ENCODE measurements around the gene TMEM220. TPM values are rescaled to one million over a fixed set of nuclear protein-coding genes. Genes with fewer than 3 reads are reported as not detected.

The TMEM220 gene
- total and polyA plus RNA-seq, 10 of the 15 experiments (the other 5 are each of a cell fraction or from before 2014, with no cell fraction given) = 0.02 to 0.30 (median 0.06) TPM; not detected in 1

DNA sequence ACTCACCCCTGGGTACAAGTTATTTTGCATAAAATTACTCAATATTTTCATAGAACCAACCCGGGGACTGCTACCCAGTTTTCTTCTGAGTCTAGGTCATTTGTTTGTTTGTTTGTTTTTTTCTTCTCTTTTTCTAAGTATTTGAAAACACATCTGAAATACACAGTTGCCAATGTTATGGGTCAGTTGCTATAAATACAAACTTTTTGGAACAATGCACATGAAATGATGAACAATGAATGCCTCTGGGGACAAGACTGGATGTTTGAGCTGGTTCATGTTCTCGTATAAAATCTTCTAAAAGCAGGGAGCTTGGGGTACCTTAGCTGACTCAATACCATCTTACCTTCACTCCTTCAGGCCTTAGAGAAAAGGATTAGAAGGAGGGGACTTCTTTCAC is 43.6 kb upstream of the TMEM220 start:
- Histone ChIP-seq H3K27me3 (replicated peaks in 1 of 2; ENCODE audit: control insufficient read depth in 2 of 2, insufficient read depth in 2 of 2, low read length in 1 of 2) (no peaks in the 10 kb centered on the region), H4K20me1 (ENCODE audit: control insufficient read depth, insufficient read depth) (no peaks in the 10 kb centered on the region), H3K4me2 (ENCODE audit: control insufficient read depth, insufficient read depth) (no peak overlapping the region), H3K9me3 (replicated peaks; ENCODE audit: control insufficient read depth, insufficient read depth, low read length) (peaks cover 4% of the 10 kb centered on the region; the same call in 2 of the 3 replicates), H2AFZ (ENCODE audit: control insufficient read depth, low read depth, low read length) (no peak overlapping the region), H3K9ac (ENCODE audit: control insufficient read depth, insufficient read depth, low read length) (no peak overlapping the region), H3K36me3 (ENCODE audit: control insufficient read depth in 2 of 2, insufficient read depth in 2 of 2, low read length in 1 of 2) (no peaks in the 10 kb centered on the region), H3K27ac (ENCODE audit: control insufficient read depth, insufficient read depth) (no peak overlapping the region), H3K4me1 (ENCODE audit: control insufficient read depth, insufficient read depth, low read length) (no peaks in the 10 kb centered on the region), H3K4me3 (no peak overlapping the region), H3K79me2 (ENCODE audit: control insufficient read depth, insufficient read depth, low read length) (no peaks in the 10 kb centered on the region)
- BruUV-seq (replicated peaks) = no TSS peak
- POLR2A ChIA-PET = no interaction called here
- intact Hi-C loops (cut with micrococcal nuclease; ENCODE audit: unreplicated experiment) (no loop called here), in situ Hi-C loops (cut with MboI) (no loop called here)
- SMC1A ChIA-PET (ENCODE audit: uncharacterized antibody, unreplicated experiment) = no interaction called here
- RAD21 ChIA-PET (ENCODE audit: unreplicated experiment) = interaction anchor here (1.6 kb wide), 1 partner anchor 70 kb away, joined by 3 read pairs; no protein-coding TSS in a partner anchor
- DNase-seq (ENCODE audit: low read depth, low spot score) (no peak), ATAC-seq (no peak), FAIRE-seq (no peak)
- no peak for TF ChIP-seq CREB1 (IDR thresholded peaks at IDR 0.05; ENCODE audit: low read depth)
- TF ChIP-seq TCF12 (IDR thresholded peaks at IDR 0.05; ENCODE audit: low read depth, low read length) = no peak
- no peak for TF ChIP-seq FOS (IDR thresholded peaks at IDR 0.05; ENCODE audit: borderline replicate concordance, extremely low read depth, insufficient read length)
- CTCF ChIA-PET = interaction anchor here (1.1 to 1.7 kb wide), 3 partner anchors 11 to 75 kb away, joined by 3 to 11 read pairs (median 3); no protein-coding TSS in a partner anchor
- WGBS (ENCODE audit: insufficient coverage, insufficient replicate concordance, low lambda C conversion rate, missing lambda C conversion rate) = 8% methylated on average over 2 of the region's 2 CpGs

- no peak overlapping the region for H3K4me3 ChIP-seq
- 5% methylated on average over 9 of the region's 9 CpGs for WGBS (ENCODE audit: insufficient coverage, insufficient replicate concordance, low lambda C conversion rate, missing lambda C conversion rate)
- CTCF ChIA-PET = interaction anchor here (0.5 to 1.7 kb wide), 6 partner anchors 10 to 163 kb away, joined by 3 to 11 read pairs (median 3); no protein-coding TSS in a partner anchor
- BruUV-seq (replicated peaks) = no TSS peak
- no peaks in the 10 kb centered on the region for H3K36me3 ChIP-seq (ENCODE audit: control insufficient read depth in 2 of 2, insufficient read depth in 2 of 2, low read length in 1 of 2)
- ATAC-seq = no peak
- H3K9ac ChIP-seq (ENCODE audit: control insufficient read depth, insufficient read depth, low read length) = no peak overlapping the region
- no peak overlapping the region for H3K27ac ChIP-seq (ENCODE audit: control insufficient read depth, insufficient read depth)
- H3K27me3 ChIP-seq (replicated peaks in 1 of 2; ENCODE audit: control insufficient read depth in 2 of 2, insufficient read depth in 2 of 2, low read length in 1 of 2) = no peaks in the 10 kb centered on the region
- POLR2A ChIA-PET = no interaction called here
- SMC1A ChIA-PET (ENCODE audit: uncharacterized antibody, unreplicated experiment) = no interaction called here
- intact Hi-C loops (cut with micrococcal nuclease; ENCODE audit: unreplicated experiment) = no loop called here
- no peak for DNase-seq (ENCODE audit: low read depth, low spot score)
- in situ Hi-C loops (cut with MboI) = no loop called here
- TF ChIP-seq, protein P1, sequence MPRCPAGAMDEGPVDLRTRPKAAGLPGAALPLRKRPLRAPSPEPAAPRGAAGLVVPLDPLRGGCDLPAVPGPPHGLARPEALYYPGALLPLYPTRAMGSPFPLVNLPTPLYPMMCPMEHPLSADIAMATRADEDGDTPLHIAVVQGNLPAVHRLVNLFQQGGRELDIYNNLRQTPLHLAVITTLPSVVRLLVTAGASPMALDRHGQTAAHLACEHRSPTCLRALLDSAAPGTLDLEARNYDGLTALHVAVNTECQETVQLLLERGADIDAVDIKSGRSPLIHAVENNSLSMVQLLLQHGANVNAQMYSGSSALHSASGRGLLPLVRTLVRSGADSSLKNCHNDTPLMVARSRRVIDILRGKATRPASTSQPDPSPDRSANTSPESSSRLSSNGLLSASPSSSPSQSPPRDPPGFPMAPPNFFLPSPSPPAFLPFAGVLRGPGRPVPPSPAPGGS (IDR thresholded peaks at IDR 0.05; ENCODE audit: borderline replicate concordance, insufficient read depth, low read depth, low read length, poor library complexity, severe bottlenecking) = no peak
- TF ChIP-seq, protein P2, sequence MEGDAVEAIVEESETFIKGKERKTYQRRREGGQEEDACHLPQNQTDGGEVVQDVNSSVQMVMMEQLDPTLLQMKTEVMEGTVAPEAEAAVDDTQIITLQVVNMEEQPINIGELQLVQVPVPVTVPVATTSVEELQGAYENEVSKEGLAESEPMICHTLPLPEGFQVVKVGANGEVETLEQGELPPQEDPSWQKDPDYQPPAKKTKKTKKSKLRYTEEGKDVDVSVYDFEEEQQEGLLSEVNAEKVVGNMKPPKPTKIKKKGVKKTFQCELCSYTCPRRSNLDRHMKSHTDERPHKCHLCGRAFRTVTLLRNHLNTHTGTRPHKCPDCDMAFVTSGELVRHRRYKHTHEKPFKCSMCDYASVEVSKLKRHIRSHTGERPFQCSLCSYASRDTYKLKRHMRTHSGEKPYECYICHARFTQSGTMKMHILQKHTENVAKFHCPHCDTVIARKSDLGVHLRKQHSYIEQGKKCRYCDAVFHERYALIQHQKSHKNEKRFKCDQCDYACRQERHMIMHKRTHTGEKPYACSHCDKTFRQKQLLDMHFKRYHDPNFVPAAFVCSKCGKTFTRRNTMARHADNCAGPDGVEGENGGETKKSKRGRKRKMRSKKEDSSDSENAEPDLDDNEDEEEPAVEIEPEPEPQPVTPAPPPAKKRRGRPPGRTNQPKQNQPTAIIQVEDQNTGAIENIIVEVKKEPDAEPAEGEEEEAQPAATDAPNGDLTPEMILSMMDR (IDR thresholded peaks at IDR 0.05 in 2 of 3, conservative IDR thresholded peaks at IDR 0.05 in 1 of 3; ENCODE audit: control insufficient read depth in 2 of 3, extremely low read depth in 1 of 3, insufficient read depth in 1 of 3, low read depth in 3 of 3, low read length in 3 of 3) = peak; percentile 20 to 81 (median 77); a peak in 5 of 6 replicates
- H3K4me1 ChIP-seq (ENCODE audit: control insufficient read depth, insufficient read depth, low read length) = no peaks in the 10 kb centered on the region
- H4K20me1 ChIP-seq (ENCODE audit: control insufficient read depth, insufficient read depth) = no peaks in the 10 kb centered on the region
- peaks cover 4% of the 10 kb centered on the region; the same call in 2 of the 3 replicates for H3K9me3 ChIP-seq (replicated peaks; ENCODE audit: control insufficient read depth, insufficient read depth, low read length)
- H2AFZ ChIP-seq (ENCODE audit: control insufficient read depth, low read depth, low read length) = no peak overlapping the region
- no peak overlapping the region for H3K4me2 ChIP-seq (ENCODE audit: control insufficient read depth, insufficient read depth)
- H3K79me2 ChIP-seq (ENCODE audit: control insufficient read depth, insufficient read depth, low read length) = no peaks in the 10 kb centered on the region
- no peak for FAIRE-seq
- RAD21 ChIA-PET (ENCODE audit: unreplicated experiment) = interaction anchor here (1.6 kb wide), 1 partner anchor 71 kb away, joined by 3 read pairs; no protein-coding TSS in a partner anchor
Observed at GRCh38 chr17:10772425-10773380, 42.9 kb upstream of the TMEM220 start.

Measured in GM12878 (cell line).